Activated CD8-positive, alpha-beta memory T cell treated with anti-CD3 and anti-CD28 coated beads, Interleukin-2, amount 50 U/mL, for 4 hours (primary cell): Measurements from ENCODE around the gene SERPINB10.
"Not testable (repeated sequence)": the region's sequence is repeated elsewhere in the genome, so short reads cannot be mapped to it uniquely, and the experiment has no call there.

Source experiments
- DNase-seq: peaks from one replicate; pipeline ENCODE4 v3.0.0-alpha.2; 2020

Gene SERPINB10

DNA sequence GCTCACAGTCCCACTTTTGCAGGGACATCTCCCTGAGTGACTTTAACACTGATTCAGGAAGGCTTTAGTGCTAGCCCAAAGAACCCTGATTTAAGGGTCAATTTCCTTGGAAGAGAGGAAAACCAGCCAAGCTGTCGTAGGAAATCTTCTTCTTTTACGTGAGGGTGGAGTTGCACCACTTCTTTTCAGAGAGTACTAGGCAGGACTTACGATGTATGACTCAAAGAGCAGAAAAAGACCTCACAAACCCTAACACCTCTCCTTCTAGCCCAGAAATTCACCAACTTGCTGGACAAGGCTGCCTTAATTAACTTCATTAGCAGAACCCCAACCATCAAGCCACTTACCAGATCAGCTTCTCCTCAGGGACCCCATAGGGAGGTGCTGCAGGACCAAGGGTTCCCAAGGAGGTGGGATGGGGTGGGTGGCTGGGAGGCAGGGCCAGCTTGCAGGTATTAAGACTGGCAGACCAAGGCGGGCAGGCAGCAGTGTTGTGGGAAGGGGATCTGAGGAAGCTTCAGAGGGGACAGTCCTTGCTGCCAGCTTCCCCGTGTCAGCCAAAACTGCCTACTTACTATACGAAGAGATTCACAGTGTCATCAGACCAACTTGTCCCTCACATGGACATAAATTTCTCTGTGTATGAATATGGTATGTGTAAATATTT is 13.5 kb upstream of the SERPINB10 start:
- DNase-seq: no peak

DNA sequence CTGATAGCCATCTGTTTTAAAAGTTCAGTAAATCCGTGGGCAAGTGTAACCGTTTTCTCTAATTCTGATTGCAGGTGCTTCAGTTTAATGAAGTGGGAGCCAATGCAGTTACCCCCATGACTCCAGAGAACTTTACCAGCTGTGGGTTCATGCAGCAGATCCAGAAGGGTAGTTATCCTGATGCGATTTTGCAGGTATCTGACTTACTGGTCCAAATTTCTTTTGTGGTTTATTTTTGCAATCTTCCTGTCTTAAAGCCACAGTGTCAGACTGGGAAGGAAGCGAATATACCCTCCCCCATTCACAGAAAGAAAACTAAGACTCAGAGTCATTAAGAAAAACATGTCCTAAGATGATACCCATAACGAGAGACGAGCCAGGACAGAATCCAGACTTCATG is 12.6 kb upstream of the SERPINB10 start:
- no peak for DNase-seq

DNA sequence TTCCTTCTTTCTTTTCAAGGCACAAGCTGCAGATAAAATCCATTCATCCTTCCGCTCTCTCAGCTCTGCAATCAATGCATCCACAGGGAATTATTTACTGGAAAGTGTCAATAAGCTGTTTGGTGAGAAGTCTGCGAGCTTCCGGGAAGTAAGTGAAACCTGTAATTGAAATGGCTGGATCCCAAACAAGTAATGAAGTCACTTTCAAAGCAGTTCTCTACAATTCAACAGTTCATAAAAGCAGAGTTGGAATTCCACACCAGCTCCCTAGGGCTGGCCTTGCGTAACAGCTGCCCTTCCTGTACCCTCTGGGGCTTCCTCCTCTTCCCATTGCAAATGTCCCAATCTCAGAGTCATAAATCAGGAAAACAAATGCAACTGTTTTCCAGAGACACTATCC is 10.7 kb upstream of the SERPINB10 start:
- DNase-seq: no peak

- DNase-seq: no peak
These were observed 8.6 kb upstream of the SERPINB10 start for GRCh38 chr18:63899206-63899605.

- no peak for DNase-seq
These were observed 3.7 kb upstream of the SERPINB10 start for GRCh38 chr18:63903851-63904570.

- DNase-seq: no peak
These were observed 3.1 kb upstream of the SERPINB10 start for GRCh38 chr18:63904694-63905093.

- no peak for DNase-seq
These were observed 2.4 kb upstream of the SERPINB10 start for GRCh38 chr18:63905361-63905760.

DNA sequence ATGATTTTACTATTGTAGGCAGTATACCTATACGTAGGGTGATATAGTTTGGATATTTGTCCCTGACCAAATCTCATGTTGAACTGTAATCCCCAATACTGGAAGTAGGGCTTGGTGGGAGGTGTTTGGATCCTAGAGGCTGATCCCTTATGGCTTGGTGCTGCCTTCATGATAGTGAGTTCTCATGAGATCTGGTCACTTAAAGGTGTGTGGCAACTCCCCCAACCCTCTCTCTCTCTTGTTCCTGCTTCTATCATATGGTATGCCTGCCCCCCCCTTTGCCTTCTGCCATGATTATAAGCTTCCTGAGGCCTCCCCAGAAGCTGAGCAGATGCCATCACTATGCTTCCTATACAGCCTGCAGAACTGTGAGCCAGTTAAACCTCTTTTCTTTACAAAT is 1.7 kb upstream of the SERPINB10 start:
- DNase-seq: no peak

GRCh38 chr18:63908858-63909257 is 1.1 kb downstream of the SERPINB10 start:
- no peak for DNase-seq

DNA sequence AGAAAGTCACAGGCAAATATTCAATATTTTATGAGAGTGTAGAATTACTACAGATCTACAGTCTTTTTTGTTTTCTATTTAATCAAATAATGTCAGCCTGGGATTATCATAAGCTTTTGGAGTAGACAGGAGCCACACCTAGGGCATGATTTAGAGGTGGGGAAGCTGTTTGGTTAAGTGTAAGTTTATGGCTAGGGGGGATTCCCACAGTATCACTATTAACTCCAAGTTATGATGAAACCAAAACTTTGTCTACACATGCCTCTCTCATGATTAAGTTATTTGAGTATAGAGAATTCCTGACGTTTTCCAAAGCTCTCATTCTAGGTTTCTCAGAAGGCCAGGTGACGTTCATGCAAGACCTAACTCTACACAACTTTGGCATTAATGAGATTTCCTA is 2.1 kb downstream of the SERPINB10 start:
- DNase-seq: no peak

DNA sequence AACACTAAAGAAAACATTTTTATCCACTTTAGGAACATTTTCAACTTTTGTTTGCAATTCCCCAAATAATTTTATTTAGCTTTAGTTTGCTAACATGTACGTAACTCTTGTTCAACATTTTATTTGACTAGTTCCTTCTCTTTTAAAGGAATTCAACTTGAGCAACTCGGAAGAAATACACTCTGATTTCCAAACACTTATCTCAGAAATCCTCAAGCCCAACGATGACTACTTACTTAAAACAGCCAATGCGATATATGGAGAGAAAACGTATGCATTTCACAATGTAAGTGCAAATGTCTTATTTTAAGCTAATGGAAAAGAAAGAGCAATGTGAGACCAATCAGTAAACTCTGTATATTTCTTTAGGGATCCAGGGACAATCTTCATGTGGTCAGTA is 10.1 kb downstream of the SERPINB10 start:
- no peak for DNase-seq

DNA sequence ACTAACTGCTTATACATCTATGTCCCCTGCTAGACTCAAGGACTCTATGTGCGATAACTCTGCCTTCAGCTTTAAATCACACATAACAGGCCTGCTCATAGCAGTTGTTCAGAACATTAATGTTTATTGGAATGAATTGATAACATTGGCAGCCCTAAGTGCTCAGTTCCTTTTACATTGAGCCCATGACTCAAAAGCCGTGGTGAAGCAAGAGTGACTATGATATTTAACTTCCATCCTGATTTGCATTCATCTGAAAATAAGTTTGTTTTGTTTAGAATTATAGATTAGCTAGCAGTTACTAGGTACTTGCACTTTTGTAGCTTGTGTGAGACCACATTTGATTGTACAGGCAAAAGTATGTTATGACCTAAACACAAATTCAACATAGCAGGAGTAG is 14.3 kb downstream of the SERPINB10 start:
- DNase-seq: no peak

- DNase-seq: no peak
These were observed 16.8 kb downstream of the SERPINB10 start for GRCh38 chr18:63924551-63924950.

- no peak for DNase-seq
These were observed 20.6 kb downstream of the SERPINB10 start for GRCh38 chr18:63928331-63928730.

- DNase-seq: not testable (repeated sequence)
These were observed 21.6 kb downstream of the SERPINB10 start for GRCh38 chr18:63929369-63929768.

- DNase-seq: no peak
These were observed 23.1 kb downstream of the SERPINB10 start for GRCh38 chr18:63930773-63931354.

DNA sequence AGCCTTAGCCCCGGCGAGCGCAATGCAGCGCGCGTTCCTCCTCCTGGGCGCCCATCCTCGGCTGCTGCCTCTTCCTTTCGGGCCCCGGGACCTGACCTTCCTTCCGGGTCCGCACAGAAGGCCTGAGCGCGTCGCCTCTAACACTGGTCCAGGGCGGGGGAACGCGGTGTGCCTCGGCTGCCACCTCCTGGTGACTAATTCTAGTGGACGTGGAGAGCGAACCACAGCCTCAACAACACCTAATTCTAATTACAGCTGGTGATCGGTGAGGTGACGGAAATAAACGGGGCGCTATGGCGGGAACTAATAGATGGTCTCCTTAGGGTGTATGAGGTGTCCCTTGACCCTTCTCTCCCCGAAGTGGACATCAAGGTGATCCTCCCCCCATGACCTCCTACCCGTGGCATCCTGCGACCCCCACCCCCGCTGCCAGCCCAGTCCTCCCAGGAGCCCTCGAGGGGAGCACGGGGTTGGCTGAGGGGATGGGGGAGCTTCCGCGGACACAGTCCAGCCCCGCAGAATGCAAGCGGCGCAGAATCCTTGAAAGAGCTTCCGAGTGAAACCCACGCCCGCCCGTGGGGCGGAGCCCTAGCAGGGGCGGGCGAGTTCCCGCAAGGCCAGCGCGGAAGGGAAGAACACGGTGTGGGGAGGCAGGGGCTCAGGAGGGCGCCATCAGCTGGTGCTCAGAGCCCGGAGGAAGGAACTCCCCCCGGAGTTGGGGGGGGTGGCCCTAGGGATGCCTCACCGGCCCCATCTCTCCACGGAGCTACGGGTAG is 28.6 kb downstream of the SERPINB10 start:
- peak; percentile 18 for DNase-seq

DNA sequence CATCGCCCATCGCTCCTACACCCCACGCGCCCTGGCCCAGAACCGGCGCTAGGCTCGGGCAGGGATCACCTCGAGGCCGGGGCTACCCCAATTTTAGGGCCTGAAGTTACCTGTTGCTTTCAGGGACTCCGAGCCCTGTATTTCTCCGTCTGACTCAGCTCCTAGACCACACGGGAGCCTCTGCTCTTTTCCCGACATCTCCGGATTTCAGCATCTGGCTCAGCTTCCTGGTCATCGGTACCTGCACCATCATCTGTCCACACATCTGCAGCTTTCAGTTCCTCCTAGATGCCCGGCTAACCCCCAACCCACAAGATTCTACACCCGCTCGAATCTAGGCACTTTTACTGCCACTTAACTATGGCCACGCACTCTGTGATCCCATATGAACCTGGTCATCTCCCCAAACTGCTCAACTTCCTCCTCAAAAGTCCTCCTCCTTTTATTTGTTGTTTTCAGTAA is 29.2 kb downstream of the SERPINB10 start:
- no peak for DNase-seq

DNA sequence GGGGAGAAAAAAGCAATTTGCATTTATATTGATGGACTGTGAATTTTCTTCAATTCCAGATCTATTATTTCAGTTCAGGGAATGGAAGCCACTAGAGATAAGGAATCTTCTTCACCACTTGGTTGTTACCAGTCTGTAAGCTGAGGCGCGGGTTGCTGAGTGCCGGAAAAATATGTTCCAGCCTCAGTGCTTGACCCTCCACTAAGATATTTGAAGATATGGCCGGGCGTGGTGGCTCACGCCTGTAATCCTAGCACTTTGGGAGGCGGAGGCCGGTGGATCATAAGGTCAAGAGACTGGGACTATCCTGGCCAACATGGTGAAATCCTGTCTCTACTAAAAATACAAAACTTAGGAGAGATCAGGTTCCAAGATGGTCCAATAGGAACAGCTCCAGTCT is 32.2 kb downstream of the SERPINB10 start:
- DNase-seq: no peak

DNA sequence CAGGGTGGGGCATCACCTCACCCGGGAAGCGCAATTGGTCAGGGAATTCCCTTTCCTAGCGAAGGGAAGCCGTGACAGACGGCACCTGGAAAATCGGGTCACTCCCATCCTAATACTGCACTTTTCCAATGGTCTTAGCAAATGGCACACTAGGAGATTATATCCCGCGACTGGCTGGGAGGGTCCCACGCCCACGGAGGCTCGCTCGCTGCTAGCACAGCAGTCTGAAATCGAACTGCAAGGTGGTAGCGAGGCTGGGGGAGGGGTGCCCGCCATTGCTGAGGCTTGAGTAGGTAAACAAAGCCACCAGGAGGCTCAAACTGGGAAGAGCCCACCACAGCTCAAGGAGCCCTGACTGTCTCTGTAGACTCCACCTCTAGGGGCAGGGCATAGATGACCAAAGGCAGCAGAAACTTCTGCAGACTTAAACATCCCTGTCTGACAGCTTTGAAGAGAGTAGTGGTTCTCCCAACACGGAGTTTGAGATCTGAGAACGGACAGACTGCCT is 32.8 kb downstream of the SERPINB10 start:
- not testable (repeated sequence) for DNase-seq

DNA sequence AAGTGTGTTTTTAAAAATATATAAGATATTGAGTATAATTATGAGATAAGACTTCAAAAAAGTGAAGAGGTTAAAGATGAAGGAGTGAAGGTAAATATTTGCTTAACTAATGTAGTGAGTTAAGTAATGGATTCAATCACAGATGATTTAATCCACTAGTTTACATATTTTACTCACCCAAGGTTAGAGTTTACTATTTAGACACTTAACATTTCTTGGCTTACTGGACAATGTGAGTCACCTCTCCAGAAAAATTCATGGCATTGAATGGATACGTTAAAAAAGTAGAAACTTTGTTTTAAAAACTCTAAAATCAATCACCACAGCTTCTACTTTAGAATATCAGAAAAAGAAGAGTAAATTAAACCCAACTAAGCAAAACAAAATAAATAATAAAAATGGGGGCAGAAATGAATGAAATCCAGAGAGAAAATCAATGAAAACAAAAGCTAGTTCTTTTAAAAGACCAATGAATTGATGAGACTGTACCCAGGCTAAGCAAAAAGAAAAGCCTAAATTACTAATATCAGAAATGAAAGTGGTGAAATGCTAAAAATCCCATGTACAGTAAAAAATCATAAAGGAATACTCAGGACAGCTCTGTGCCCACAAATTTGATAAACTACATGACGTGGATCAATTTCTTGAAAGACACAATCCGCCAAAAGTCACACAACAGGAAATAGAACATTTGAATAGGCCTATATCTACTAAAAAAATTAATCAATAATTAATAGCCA is 39.5 kb downstream of the SERPINB10 start:
- no peak for DNase-seq

- peak; percentile 44 for DNase-seq
These were observed 41.4 kb downstream of the SERPINB10 start, which contains the start of gene HMSD for GRCh38 chr18:63949068-63949737. Gene HMSD (plus strand): TSS chr18:63949301. CDS start chr18:63953456, 4,155 bp downstream.
